Superior temporal gyrus (tissue), 1 donor: ENCODE measurements around the gene AMIGO2.

Source experiments
- DNase-seq: peaks from one replicate; pipeline ENCODE4 v3.0.0-alpha.2; 2016; ENCODE audit errors: extremely low spot score

Gene AMIGO2

DNA sequence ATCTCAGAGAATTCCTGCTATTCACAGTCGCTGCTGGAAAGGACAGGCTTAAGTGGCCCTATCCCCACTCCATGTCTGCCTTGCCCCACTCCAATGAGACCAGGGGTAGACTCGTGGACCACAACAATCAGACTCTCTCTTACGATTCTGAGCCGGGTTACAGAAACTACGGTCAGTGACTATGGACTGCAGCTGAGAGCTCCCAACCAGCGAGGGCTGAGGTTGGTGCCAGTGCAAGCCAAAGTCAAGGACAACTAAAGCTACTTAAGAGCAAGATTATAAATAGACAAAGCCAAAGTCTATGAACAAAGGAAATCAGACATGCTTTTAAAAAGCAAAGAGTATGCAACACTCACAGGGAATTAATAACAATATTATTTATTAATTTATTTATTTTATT, 18.3 kb upstream of the AMIGO2 start:
- DNase-seq, result no peak

DNA sequence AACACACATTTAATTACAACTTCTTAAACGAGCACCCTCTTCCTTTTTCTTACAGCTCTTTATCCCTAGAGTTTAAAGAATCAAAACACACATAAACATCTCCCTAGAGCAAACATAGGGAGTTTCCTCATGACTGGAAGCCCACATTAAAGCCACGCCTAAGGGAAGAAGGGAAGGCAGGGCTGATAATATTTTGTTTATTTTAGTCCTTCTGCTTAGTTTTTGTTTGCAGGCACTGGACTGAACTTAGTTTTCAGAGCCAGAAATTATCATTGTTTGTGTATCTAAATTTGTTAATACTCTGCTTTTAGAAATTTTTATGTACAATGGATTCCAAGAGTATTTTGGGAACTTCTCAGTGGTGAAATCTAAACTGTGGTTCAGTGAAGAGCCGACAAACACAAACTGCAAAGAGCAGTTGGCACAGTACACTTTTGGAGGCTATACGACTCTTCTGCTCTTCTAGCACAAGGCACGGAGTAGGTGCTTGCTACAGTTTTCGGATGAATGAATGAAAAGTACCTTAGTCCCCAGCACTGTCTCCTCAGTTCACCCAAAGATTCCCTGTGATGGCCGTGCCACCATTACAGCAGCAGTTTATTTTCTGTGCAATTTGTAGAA, 17.6 kb upstream of the AMIGO2 start:
- no peak for DNase-seq

DNA sequence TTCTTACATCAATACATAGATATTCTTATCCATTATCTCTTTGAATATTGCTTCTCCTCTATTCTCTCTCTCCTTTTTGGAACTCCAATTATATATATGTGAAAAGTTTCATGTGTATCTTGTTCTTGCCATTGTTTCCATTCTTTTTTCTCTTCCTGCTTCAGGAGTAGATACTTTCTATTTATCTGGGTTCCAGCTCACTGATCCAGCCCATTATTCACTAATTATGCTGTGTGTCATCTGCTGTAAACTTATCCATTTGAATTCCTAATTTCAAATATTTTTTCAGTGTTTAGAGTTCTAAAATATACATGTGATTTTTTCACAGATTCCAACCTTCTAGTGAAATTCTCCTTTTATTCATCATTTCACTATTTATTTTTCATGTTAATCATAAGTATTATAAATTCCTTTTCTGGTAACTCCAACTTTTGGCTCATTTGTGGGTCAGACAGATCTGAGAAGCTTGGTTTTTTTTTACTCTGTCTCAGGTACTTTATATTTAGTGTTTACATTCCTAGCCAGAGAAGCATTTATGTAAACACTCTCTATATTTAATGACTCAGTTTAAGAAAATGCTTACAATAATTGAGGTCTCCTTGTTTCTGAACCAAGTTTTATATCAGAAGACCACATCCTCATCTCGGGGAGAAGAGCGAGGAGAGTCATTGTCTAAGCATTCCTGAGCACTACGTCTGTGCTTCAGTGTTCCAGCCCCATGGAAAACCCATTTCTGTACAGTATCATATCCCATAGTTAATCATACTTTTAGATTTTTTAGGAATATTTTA, 15.9 kb upstream of the AMIGO2 start:
- DNase-seq, result no peak

DNA sequence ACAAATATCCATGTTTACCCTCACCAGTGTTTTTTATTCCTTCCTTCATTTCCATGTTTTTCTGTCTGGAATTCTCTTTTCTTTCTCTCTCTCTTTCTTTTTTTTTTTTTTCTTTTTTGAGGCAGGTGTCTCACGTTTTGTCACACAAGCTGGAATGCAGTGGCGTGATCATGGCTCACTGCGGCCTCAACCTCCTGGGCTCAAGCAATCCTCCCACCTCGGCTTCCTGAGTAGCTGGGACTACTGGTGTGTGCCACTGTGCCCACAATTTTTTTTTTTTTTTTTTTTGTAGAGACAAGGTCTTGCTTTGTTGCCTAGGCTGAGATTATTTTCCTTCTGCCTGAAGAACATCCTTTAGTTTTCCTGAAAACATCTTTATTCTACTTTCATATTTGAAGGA, 15.0 kb upstream of the AMIGO2 start:
- no peak for DNase-seq

DNA sequence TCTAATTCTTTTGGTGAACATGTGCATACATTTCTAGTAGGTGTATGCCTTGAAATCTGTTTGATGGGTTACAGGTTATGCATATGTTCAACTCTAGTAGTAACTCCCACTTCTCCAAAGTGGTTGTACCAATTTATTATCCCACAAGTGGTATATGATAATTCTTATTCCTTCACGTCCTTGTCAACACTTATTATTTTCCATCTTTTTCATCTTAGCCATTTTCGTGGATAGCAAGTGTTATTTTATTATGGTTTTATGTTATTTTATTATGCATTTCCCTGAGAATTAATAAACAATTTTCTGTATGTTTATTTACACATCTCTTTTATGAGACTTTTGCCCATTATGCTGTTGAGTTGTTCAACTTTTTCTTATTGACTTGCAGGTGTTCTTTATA, 11.2 kb upstream of the AMIGO2 start:
- DNase-seq, result no peak

DNA sequence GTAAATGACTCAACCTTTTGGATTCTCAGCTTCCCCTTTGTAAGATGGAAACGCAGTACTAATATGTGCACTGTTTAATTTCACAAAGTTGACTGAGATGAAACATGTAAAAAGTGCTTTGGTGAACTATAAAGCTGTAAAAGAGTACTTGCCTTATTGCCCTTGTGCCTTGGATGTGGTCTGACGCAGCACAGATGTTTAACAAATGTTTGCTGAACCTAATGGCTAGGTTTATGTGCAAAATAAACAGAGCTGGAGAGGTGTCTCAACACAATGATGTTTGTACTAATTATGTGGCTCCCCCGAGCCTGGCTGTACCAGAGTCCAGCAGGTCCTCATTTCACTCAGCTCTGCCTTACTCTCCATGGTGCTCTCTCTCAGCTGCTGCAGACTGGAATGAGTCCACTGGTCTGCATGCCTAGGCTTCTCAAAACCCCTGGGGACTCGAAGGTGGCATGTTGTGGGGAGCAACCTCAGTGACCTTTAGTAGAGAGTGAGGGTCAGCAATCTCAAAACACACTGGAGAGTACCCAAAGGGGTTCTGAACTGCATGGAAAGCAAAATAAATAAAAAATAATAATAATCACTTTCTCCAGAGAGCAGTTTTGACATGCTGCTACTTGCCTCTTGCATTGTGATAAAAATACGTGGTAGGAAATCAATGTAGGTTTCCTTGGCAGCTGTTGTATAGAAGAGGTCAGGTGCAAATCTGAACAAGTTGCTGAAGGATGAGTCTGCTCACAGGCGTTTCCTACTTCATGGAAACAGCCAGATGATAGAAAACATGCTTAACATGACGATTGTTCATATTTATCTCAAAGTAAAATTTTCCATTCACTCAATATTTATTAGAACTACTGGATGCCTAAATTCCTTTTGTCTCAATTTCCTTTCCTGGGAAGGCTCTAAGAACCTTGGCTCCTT, 8.5 kb upstream of the AMIGO2 start:
- DNase-seq, result no peak

DNA sequence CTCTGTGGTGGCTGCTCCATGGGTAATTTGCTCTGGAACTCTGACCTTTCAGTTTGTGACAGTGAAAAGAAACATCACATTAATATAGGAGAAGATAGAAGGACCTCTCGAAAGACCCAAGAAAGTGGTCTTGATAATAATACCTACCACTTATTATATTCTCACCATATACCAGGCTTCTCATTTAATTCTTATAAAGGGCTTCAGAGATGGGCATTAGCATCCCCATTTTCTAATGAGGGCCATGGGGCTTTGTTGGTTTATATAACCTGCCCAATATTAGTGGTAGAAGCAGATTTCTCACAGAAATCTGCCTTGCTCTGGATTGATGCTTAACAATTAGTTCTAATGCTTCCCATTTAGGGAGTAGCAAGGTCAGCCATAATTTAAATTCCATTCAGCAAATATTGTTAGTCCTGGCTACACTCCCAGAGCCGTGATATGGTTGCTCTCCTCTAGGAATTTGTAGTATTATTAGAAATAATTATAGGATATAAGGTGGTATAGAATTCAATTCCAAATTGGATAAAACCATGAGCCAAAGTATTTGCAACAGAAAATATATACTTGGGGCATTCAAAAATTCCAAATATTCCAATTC, 7.4 kb upstream of the AMIGO2 start:
- no peak for DNase-seq

DNA sequence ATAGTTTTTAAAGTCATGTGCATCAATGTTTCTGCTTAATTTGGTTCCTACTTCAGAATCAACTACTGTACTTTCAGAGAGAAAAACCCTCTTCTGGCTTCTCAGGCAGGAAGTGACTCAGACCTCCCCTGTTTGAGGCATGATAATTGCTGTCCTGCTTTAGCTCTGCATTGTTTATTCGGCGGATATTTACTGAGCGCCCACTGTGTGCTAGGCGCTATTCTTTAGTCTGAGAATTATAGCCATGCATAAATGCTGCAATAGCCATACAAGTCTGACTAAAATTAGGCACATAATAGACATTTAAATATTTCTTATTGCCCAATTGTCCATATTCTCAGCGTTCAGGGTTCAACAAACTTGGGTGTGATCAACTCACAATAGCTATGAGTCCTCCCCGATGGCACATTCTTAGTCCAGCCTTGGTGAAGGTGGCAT, 6.1 kb upstream of the AMIGO2 start:
- no peak for DNase-seq

DNA sequence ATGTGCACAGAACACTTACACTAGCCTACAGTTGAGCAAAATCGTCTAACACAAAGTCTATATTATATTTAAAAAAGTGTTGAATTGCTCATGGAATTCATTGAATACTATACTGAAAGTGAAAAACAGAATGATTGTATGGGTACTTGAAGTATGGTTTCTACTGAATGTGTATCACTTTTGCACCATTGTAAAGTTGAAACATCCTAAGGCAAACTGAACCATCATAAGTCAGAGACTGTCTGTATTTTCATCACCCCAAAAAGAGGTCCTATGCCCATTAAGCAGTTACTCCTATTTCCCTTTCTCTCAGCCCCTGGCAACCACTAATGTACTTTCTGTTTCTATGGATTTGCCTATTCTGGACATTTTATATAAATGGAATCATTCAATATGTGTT, 4.4 kb upstream of the AMIGO2 start:
- no peak for DNase-seq

DNA sequence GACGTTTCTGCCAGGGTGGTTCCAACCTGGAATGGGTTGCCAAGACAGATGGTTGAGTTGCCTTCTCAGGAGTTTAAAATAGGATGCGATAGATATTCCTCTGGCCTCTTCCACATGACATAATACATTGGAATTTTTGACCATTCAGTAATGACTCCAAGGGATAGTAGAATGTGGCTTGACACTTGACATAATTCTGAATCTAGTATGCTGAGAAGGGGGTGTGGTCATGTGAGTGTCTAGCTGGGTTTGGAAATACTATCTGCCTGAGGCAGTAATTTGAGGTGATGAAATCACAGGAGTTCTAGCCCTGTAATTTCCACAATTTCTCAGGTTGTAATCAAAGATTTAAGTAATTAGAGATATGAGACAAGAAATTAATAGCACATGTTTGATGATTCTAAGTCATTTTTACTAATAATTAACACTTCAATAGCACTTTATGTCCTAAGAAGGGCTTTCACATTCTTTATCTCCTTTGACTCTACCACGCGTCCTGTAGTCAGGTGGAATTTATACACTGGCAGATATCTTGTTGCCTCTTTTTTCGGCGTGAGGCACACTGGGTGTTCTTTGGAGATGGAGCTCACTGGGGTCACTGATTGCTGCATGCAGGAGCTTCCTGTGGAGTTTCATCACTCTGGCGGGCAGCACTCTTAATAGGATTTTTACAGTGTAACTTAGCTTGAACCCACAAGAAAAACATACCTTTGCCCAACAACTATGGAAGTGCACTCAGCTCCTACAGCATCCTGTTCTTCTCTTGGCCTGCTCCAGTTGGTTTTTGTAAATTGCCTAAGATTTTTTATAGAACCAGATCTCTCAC, 3.2 kb upstream of the AMIGO2 start:
- no peak for DNase-seq

DNA sequence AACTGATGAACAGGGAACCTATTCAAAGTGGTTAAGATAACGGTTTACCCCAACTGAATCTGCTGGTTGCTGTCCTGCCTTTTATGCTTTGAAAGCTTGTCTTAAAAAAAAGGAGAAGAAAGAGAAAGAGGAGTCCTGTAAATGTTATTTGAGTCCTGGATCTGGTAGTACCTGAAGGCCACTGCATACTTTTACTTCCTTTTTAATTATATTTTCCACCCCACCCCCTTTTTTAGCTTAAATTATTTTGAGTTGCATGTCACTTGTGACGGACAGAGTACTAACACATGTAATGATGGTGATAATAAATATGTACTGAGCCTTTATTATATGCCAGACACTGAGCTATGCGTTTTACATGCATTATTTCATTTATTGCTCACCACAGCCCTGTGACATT, 2.5 kb upstream of the AMIGO2 start:
- DNase-seq, result no peak

DNA sequence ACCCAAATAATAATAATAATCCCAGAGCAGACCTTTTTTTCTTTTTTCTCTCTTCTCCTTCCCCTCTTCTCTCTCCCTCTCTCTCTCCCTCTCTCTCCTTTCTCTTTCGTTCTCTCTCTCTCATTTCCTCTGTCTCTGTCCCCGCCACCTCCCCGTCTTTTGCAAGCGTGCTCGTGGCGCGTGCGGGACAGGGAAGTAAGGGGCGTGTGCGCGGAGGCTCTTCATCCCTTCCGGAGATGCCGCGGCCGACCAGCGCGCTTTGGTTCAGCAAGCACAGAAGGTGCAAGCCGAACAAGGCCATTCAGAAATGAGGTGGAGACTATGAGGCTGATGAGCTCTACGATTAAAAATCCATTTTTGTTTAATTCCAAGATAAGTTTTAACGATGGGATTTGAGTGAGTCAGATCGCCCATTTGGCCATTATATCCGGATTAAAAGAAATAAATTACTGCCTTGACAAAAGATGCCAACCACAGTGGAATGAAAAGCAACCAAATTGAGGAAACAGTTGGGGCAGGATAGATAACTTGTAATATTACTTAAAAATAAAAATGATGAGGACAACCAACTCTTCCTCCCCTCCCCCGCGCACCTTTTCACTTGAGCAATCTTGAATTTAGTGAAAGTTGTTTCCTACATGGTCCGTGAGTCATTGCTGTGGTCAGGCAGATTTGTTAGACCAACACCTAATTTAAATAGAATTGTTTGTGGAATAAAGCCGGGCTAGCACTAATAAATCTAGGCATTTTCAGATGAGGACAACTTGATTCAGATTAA, 1.2 kb upstream of the AMIGO2 start:
- no peak for DNase-seq

DNA sequence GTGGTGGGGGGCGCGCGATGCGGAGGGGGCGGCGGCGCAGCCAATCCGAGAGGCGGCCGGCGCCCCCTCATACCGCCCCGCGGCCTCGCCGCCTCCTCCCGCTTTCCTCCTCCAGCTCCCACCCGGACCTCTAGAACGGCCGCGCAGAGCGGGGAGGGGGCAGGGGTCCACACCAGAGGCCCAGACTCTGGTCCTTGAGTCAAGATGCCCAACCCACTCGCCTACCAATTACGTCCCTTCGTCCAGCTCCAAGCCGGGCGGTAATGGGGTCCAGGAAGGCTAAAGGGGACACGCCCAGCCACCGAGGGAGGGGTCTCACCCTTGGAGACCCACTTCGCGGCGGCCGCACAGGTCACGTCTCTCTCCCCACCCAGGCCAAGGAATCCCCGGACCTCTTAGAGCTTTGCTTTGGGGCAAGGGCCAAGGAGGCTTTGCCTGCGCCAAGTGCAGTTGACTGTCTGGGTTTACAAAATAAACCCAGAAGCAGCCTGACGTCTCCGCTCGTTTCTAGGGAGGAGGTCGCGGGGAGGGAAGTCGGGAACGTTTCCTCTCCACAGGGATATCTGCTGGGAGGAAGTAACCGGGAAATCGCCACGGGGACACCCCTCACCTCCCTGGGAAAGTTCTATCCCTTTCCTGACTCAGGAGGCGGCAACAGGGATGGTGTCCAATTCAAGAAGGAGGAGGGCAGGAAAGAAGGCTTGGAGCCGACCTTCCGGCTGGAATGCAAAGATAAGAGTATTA, 394 bp upstream of the AMIGO2 start:
- DNase-seq, result no peak

DNA sequence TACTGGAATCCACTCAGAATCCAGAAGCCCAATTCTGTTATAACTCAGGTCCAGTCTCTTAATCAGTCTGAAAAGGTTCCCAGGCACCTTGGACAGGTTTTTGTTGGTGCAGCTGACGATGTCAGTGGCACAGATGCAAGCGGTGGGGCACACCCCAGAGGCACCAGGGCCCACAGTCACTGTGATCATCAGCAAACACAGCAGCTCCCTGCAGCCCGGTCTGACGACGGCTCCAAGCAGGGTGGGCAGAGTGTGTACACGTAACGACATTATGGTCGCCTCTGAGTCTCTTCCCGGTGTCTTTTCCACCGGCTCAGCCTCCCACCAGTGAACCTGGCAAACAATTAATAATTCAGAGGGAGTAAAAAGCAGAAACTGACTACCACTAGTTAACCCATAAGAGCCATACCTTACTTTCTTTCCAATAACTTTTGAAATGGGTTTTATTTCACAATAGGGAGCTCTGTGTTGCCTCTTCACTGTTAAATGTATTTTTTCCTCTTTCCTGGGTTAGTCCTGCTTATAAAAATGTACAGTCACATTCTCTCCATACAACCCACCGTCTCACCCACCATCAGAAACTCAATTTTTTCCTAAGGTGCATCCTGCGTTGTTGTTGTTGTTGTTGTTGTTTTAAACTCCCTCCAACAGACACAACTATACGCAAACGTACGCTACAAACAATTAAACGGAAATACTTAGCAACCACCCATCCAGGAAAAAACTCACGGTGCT, 859 bp downstream of the AMIGO2 start:
- no peak for DNase-seq

DNA sequence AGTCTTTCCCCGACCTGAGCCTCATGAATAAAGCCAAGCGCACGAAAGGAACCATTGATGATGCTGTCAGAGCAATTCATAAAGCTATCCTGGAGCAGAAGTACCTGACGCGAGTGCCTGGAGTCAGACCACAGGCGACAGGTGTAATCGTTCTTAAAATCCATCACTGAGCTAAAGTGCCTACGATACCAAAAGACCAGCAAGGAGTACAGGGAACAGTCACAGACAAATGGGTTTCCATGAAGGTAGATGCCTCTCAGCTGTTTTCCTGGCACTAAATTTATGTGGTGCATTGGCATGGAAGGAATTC, 1.7 kb downstream of the AMIGO2 start:
- DNase-seq, result no peak

DNA sequence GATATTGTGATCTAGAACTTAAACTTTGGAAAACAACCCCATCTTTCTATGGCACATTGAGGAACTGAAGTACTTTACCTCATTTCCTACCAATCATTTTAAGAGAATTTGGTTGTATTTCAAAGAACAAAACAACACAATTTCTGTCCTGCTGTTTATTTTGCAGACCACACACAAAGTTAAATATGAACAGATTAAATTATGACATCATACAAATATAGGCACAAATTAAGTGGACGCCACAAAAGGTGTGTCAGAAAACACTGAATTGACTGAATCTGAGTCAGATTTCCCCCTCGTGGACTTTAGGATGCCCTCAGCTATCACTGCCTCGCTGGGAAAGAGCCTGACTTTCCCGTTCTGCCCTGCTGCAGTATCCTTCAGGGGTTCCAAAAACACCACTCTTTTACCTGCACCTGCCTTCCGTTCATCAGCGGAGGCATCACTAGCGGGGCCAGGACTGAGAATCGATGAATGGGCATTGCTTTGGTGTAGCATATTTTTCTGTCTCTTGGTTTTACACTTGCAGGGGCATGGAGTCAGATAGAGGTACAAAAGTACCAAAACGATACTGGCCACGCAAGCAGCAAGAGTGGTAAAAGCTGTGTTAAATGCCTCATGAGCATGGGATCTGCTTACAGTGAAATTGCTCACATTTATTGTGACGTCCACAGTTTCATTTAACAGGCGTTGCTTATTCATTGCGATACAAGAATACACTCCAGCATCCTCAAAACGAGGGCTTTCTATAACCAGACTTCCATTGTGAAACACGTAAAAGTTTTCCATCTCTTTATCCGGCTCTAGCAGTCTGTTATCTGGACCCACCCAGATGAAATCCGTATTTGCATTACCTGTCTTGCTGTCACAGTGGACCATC, 2.3 kb downstream of the AMIGO2 start:
- DNase-seq, result no peak

DNA sequence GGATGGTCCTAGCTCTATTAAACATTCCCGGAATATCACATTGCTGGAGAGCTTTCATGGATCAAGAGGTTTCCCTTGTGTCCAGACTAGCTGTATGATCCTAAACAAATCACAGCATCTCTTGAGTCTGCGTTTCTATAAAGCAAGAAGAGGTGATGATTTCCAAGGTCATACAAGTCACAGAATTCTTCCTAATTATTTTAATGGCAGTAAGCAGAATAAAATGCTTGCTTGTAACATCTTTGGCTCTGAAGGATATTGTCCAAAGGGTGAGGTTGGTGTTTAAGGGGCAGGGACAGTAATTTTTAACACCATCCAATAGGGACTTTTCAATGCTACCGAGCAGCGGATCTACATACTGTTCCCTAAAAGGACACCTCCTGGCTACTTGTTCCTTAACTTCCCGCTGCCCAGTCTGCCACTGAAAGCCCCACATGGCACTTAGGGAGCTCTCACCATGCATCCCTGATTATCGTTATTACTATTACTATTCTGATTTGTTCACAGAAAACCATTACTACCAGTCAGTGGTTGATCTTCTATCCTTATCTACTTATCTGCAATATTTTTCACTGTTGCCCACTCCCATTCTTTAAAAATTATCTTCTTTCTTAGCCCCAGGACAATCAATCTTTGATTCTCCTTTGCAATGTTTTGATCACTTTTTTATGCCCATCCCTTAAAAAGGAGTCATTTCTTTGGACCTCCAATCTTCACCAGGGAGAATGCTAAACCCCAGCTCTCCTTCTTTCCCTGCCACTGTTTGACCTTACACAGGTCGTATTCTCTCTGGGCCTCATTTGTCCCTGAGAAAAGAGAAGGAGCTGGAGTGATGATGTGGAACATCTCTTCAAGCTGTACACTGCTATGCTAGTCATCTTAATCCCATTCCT, 4.3 kb downstream of the AMIGO2 start:
- DNase-seq, result no peak
